ENCODE data around the gene PRKD1.

DNA sequence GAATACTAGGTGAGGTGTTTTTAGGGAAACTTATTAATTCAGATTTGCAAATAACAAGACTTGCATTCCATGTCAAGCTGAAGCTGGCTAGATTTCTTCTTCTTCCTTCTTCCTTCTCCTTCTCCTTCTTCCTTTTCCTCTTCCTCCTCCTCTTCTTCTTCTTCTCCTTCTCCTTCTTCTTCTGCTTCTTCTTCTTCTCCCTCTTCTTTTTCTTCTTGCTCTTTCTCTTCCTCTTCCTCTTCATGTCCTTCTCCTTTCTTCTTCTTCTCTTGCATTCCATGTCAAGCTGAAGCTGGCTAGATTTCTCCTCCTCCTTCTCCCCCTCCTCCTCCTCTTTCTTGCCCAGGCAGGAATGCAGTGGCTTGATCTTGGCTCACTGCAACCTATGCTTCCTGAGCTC is 297.8 kb downstream of the PRKD1 start:
- TF ChIP-seq, protein P1, sequence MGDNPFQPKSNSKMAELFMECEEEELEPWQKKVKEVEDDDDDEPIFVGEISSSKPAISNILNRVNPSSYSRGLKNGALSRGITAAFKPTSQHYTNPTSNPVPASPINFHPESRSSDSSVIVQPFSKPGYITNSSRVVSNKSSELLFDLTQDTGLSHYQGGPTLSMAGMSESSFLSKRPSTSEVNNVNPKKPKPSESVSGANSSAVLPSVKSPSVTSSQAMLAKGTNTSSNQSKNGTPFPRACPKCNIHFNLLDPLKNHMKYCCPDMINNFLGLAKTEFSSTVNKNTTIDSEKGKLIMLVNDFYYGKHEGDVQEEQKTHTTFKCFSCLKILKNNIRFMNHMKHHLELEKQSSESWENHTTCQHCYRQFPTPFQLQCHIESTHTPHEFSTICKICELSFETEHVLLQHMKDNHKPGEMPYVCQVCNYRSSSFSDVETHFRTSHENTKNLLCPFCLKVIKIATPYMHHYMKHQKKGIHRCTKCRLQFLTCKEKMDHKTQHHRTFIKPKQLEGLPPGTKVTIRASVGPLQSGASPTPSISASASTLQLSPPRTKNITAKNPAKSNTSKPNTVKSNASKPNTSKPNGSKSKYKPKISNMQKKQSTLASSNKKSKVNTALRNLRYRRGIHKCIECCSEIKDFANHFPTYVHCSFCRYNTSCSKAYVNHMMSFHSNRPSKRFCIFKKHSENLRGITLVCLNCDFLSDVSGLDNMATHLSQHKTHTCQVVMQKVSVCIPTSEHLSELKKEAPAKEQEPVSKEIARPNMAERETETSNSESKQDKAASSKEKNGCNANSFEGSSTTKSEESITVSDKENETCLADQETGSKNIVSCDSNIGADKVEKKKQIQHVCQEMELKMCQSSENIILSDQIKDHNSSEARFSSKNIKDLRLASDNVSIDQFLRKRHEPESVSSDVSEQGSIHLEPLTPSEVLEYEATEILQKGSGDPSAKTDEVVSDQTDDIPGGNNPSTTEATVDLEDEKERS (CRISPR knock-in tag; IDR thresholded peaks at IDR 0.05), result no peak
- TF ChIP-seq, protein P2, sequence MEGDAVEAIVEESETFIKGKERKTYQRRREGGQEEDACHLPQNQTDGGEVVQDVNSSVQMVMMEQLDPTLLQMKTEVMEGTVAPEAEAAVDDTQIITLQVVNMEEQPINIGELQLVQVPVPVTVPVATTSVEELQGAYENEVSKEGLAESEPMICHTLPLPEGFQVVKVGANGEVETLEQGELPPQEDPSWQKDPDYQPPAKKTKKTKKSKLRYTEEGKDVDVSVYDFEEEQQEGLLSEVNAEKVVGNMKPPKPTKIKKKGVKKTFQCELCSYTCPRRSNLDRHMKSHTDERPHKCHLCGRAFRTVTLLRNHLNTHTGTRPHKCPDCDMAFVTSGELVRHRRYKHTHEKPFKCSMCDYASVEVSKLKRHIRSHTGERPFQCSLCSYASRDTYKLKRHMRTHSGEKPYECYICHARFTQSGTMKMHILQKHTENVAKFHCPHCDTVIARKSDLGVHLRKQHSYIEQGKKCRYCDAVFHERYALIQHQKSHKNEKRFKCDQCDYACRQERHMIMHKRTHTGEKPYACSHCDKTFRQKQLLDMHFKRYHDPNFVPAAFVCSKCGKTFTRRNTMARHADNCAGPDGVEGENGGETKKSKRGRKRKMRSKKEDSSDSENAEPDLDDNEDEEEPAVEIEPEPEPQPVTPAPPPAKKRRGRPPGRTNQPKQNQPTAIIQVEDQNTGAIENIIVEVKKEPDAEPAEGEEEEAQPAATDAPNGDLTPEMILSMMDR (CRISPR knock-in tag; IDR thresholded peaks at IDR 0.05), result no peak
- TF ChIP-seq HNF4A (CRISPR knock-in tag; IDR thresholded peaks at IDR 0.05) (no peak), CREB1 (IDR thresholded peaks at IDR 0.05) (no peak), CREB1 (CRISPR knock-in tag; IDR thresholded peaks at IDR 0.05) (no peak), HDAC6 (IDR thresholded peaks at IDR 0.05; ENCODE audit: low read depth, low read length) (no peak), PAX8 (CRISPR knock-in tag; IDR thresholded peaks at IDR 0.05; ENCODE audit: borderline replicate concordance) (no peak), ERF (CRISPR knock-in tag; IDR thresholded peaks at IDR 0.05) (no peak), POLR2AphosphoS5 (IDR thresholded peaks at IDR 0.05; ENCODE audit: low read depth, low read length) (no peak)
- TF ChIP-seq, protein P3, sequence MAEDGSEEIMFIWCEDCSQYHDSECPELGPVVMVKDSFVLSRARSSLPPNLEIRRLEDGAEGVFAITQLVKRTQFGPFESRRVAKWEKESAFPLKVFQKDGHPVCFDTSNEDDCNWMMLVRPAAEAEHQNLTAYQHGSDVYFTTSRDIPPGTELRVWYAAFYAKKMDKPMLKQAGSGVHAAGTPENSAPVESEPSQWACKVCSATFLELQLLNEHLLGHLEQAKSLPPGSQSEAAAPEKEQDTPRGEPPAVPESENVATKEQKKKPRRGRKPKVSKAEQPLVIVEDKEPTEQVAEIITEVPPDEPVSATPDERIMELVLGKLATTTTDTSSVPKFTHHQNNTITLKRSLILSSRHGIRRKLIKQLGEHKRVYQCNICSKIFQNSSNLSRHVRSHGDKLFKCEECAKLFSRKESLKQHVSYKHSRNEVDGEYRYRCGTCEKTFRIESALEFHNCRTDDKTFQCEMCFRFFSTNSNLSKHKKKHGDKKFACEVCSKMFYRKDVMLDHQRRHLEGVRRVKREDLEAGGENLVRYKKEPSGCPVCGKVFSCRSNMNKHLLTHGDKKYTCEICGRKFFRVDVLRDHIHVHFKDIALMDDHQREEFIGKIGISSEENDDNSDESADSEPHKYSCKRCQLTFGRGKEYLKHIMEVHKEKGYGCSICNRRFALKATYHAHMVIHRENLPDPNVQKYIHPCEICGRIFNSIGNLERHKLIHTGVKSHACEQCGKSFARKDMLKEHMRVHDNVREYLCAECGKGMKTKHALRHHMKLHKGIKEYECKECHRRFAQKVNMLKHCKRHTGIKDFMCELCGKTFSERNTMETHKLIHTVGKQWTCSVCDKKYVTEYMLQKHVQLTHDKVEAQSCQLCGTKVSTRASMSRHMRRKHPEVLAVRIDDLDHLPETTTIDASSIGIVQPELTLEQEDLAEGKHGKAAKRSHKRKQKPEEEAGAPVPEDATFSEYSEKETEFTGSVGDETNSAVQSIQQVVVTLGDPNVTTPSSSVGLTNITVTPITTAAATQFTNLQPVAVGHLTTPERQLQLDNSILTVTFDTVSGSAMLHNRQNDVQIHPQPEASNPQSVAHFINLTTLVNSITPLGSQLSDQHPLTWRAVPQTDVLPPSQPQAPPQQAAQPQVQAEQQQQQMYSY (CRISPR knock-in tag; IDR thresholded peaks at IDR 0.05), result no peak

Data from HepG2 (cell line).